Skeletal muscle tissue (tissue), 4 donors: ENCODE data around the gene NIM1K. TPM values are rescaled to one million over a fixed set of nuclear protein-coding genes. Genes with fewer than 3 reads are reported as not detected.
A peak's percentile ranks its signal among the peaks of the same experiment; 100 is the strongest.
"Not testable (repeated sequence)": the region's sequence is repeated elsewhere in the genome, so short reads cannot be mapped to it uniquely, and the experiment has no call there.

Source experiments
- H3K27ac ChIP-seq: one replicate; pipeline ENCODE4 v1.7.0; 2013; ENCODE audit warnings: mild to moderate bottlenecking, low read depth, low read length, inconsistent platforms
- H3K27me3 ChIP-seq, 3 donors: one replicate each; pipeline ENCODE4 v1.7.0; 2013; ENCODE audit warnings: low read length in 3 of 3; ENCODE audit not compliant: control insufficient read depth in 3 of 3, insufficient read depth in 3 of 3
- H3K36me3 ChIP-seq, 3 donors: one replicate each; pipeline ENCODE4 v1.7.0; 2013; ENCODE audit warnings: low read length in 3 of 3; ENCODE audit not compliant: control insufficient read depth in 3 of 3, insufficient read depth in 3 of 3
- H3K4me1 ChIP-seq, 3 donors: one replicate each; pipeline ENCODE4 v1.7.0; 2013; ENCODE audit warnings: low read length in 3 of 3, mild to moderate bottlenecking in 3 of 3; ENCODE audit not compliant: control insufficient read depth in 3 of 3, insufficient read depth in 3 of 3
- H3K4me3 ChIP-seq, 3 donors: one replicate each; pipeline ENCODE4 v1.7.0; 2013; ENCODE audit warnings: low read length in 3 of 3
- H3K9ac ChIP-seq, 3 donors: one replicate each; pipeline ENCODE4 v1.7.0; 2013; ENCODE audit warnings: low read length in 3 of 3, mild to moderate bottlenecking in 3 of 3, moderate library complexity in 2 of 3, low read depth in 1 of 3
- H3K9me3 ChIP-seq, 3 donors: one replicate each; pipeline ENCODE4 v1.7.0; 2013; ENCODE audit warnings: low read length in 3 of 3; ENCODE audit not compliant: control insufficient read depth in 3 of 3
- total RNA-seq: library from RNA; depleted of rRNA; stranded (reverse); fragments of >200 nt; gene quantifications from one replicate; pipeline ENCODE4 v1.2.3, GENCODE V29; 2014
- donor health status: Osteomylitis.

The NIM1K gene
- total RNA-seq, 1 donor from 2014 or later, result 0.52 TPM

DNA sequence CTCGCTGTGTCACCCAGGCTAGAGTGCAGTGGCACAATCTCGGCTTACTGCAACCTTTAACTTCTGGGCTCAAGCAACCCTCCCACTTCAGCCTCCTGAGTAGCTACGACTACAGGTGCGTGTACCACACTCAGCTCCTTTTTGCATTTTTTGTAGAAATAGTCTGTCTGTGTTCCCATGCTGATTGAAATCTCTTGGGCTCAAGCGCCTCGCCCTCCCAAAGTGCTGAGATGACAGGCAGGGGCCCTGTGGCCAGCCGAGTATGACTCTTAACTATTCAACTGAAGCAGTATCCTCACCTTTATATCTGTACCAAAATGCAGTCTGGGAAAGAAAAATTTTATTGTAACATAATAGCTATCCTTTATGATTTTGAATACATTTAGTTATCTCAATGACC is 12.2 kb upstream of the NIM1K start:
- no peaks in the 10 kb centered on the region for H3K9me3 ChIP-seq
- peaks cover 4 to 15% (median 6%) of the 10 kb centered on the region in 3 donors for H3K36me3 ChIP-seq

DNA sequence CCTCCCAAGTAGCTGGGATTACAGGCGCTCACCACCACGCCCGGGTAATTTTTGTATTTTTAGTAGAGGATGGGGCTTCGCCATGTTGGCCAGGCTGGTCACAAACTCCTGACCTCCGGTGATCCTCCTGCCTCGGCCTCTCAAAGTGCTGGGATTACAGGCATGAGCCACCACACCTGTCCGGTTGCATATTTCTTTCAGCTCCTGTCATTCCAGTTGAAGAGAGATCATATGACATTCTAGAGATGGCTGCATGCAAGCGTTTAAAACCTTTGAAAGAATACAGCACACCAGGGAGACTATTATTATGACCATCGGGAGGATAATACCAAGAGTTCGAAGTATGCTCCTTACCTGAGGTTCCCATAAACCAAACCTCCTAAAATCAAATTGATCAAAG is 9.6 kb upstream of the NIM1K start:
- Histone ChIP-seq H3K36me3 (peaks cover 0 to 3% (median 0%) of the 10 kb centered on the region in 3 donors), H3K9ac (no peak overlapping the region), H3K4me3 (no peak overlapping the region), H3K27ac (no peak overlapping the region), H3K9me3 (no peaks in the 10 kb centered on the region), H3K4me1 (no peaks in the 10 kb centered on the region), H3K27me3 (no peaks in the 10 kb centered on the region)

More for the DNA sequence above, 12.2 kb upstream of the NIM1K start:
- no peaks in the 10 kb centered on the region for H3K4me1 ChIP-seq
- H3K27ac ChIP-seq, result no peak overlapping the region
- no peak overlapping the region for H3K4me3 ChIP-seq
- no peaks in the 10 kb centered on the region for H3K27me3 ChIP-seq
- H3K9ac ChIP-seq, result no peak overlapping the region

DNA sequence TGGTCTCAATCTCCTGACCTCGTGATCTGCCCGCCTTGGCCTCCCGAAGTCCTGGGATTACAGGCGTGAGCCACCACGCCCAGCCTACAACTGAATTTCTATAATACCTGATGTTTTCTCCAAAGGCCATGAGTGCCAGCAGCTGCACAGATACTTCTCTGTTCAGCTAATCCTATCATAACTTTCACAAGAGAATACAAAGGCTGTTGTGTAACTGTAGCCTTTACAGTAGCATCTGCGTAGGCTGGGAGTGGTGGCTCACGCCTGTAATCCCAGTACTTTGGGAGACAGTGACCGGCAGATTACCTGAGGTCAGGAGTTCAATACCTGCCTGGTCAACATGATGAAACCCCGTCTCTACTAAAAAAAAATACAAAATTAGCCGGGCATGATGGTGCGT is 8.9 kb upstream of the NIM1K start:
- H3K36me3 ChIP-seq, H3K27ac ChIP-seq, H3K27me3 ChIP-seq, H3K4me1 ChIP-seq, H3K9me3 ChIP-seq, H3K4me3 ChIP-seq, H3K9ac ChIP-seq: not testable (repeated sequence)

DNA sequence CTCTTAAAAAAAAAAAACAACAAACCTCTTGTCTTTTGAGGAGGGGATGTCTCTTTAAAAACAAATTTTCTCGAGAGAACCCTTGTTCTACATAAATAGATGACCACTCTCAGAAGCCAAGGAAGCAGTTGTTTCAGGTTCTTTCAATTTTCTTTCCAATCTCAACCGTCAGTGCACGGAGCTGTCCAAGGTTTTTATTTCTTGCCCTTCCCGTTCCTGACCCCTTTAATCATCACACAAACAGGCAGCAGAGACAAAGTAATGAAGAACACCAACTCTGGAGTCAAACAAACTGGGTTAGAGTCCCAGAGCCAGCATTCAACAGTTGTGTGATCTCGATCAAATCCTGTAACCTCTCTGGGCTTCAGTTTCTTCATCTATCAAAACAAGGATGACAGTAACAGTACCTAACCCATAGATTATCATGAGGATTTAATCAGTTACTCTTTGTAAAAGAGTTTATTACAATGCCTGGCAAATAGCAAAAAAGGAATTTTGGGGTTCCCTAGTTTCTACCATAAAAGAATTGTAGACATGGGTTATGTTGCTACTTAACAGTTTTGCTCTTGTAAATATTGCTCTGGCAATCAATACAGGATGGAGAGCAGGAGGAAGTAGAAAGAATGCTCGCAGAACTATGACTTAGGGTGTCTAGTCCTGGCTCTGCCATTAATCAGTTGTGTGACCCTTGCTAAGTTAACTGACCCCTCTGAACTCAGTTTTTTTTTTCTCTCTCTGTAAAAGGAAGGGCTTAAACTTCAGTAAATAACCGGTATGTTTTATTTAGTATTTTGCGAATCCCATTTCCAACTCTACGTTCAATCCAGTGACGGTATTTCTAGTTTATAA is 1.0 kb upstream of the NIM1K start:
- Histone ChIP-seq H3K27ac (no peak overlapping the region), H3K4me1 (peaks cover 14 to 15% (median 14%) of the 10 kb centered on the region in 3 donors), H3K27me3 (no peaks in the 10 kb centered on the region), H3K36me3 (no peaks in the 10 kb centered on the region), H3K9ac (peak overlapping the region in 2 of 3 donors; percentile 62 to 87), H3K9me3 (no peaks in the 10 kb centered on the region), H3K4me3 (peak overlapping the region in 2 of 3 donors; percentile 75 to 88)

DNA sequence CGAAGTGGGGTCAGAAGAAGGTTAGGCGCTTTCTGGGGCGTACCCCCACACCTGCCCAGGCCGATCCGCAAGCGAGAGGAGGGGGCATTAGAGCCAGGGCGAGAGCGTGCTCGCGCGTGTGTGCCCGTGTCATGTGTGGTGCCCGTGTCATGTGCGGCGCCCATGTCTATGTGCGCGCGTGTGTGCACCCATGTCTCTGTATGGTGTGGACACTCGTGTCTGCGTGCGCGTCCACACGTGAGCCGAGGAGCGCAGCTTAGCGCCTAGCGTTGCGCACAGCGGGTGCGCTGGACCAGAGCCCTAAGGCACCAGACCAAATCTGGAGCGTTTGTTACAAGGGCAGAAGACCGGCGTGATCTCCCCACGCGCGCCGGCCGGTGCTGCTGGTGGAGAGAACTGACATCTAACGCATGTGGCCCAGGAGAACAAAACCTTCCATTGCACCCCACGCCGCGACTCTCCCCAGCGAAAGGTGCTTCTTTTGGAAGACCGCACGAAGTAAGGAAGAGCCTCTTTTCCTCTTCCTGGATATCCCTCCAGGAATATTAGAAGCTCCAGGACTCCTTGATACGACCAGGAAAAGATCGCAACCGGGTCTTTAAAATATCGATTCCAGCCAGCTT is 644 bp downstream of the NIM1K start:
- Histone ChIP-seq H3K4me3 (peak overlapping the region; percentile 75 to 93 (median 88)), H3K9me3 (no peaks in the 10 kb centered on the region), H3K36me3 (no peaks in the 10 kb centered on the region), H3K27me3 (no peaks in the 10 kb centered on the region), H3K9ac (peak overlapping the region; percentile 57 to 87 (median 62)), H3K27ac (no peak overlapping the region), H3K4me1 (peaks cover 14 to 15% (median 14%) of the 10 kb centered on the region in 3 donors)

DNA sequence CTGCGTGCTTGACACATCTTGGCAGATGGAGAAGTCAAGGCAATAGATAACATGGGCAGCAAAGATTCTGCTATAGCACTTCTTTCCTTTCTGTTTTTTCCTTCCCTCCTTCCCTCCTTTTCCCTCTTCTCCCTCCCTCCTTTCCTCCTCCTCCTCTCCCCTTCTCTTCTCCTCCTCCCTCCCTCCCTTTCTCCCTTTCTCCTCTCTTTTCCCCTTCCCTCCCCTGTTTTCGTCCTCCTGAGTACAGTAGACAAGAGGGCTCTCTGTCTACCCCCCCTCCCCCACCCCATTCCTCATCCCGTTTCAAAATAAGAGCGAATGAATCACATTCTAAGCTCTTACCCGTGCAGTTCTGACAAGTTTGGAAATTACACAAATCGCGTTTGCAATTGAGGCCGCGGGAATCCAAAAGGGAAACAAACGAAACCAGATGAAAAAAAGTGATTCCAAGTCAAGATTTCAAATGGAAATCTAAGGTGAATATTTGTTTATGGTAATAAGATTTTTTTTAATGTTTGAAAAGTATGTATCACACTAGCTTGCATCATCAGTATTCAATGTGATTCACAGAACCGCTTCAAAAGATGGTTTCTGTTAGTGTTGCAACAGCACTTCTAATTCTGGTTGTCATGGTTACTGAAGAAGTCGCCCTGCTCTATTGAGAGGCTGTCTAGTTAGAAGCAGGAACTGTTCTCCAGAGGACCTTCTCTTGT is 1.3 kb downstream of the NIM1K start:
- Histone ChIP-seq H3K9me3 (no peaks in the 10 kb centered on the region), H3K4me1 (peaks cover 14 to 15% (median 14%) of the 10 kb centered on the region in 3 donors), H3K27me3 (no peaks in the 10 kb centered on the region), H3K27ac (no peak overlapping the region), H3K36me3 (no peaks in the 10 kb centered on the region), H3K4me3 (peak overlapping the region; percentile 75 to 93 (median 88)), H3K9ac (peak overlapping the region in 2 of 3 donors; percentile 57 to 87)

DNA sequence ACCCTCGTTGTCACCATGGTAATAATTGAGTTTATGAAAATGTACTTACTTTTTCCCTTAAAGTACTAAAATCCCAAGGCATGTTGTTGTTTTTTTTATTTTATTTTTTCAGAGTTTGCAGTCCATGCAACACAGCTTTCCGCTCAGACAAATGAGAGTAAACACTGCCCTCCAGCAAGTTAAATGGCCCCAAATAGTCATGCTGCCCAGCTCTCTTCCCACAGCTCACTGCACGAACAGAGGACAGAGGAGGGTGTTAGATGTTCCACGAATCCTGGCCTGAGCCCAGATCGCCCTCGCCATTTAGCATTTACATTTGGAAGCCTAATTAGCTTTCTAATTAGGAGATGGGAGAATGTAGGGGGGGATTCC is 1.9 kb downstream of the NIM1K start:
- Histone ChIP-seq H3K27ac (no peak overlapping the region), H3K9ac (no peak overlapping the region), H3K9me3 (no peaks in the 10 kb centered on the region), H3K4me3 (no peak overlapping the region), H3K36me3 (no peaks in the 10 kb centered on the region), H3K27me3 (no peaks in the 10 kb centered on the region), H3K4me1 (peaks cover 14 to 15% (median 14%) of the 10 kb centered on the region in 3 donors)

DNA sequence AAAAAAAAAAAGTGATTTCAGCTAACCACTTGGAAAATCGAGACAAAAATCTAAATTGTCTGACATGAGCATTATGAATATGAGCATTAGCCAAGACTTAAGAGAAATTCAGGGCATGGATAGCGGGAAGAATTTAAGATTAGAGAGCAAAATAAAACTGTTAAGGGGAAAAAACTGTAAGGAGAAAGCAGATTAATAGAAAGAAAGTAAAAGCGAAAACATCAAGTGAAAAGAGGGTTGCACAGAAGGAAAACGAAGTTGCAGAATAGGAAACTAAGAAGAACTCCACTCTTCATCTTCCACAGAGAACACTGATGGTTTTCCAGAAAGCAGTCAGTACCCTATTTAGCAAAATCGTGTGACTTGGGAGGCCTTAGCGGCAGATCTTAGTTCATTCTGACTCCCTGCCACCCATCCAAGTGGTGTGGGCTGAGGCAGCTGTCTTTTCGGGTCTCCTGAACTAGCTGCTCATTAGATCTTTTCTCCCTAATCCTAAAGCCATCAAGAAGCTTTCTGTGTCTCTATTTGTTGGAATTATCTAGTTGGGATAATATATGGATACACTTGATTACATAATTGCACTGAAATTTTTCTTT is 3.7 kb downstream of the NIM1K start:
- no peak overlapping the region for H3K9ac ChIP-seq
- H3K4me3 ChIP-seq, result no peak overlapping the region
- no peaks in the 10 kb centered on the region for H3K36me3 ChIP-seq
- peaks cover 14 to 15% (median 14%) of the 10 kb centered on the region in 3 donors for H3K4me1 ChIP-seq
- H3K27me3 ChIP-seq, result no peaks in the 10 kb centered on the region
- H3K9me3 ChIP-seq, result no peaks in the 10 kb centered on the region
- H3K27ac ChIP-seq, result no peak overlapping the region

DNA sequence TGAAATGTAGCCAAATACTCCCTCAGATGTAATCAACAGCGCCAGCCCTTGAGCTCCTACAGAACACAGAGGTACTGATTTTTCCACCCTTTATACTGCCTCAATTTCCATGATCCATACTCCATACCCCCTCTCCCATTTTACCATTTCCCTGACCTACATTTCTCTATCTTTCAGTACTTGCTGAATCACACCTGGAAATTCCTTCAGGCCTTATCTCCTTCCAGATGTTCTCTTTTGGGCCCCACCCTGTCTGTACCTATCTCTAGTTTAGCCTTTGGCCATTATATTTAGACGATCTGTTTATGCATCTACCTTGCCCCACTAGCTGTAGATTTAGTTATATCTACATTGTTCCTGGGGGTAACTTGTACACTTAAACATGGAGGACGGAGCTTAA is 5.5 kb downstream of the NIM1K start:
- Histone ChIP-seq H3K36me3 (no peaks in the 10 kb centered on the region), H3K27me3 (no peaks in the 10 kb centered on the region), H3K9ac (no peak overlapping the region), H3K9me3 (no peaks in the 10 kb centered on the region), H3K27ac (no peak overlapping the region), H3K4me1 (peaks cover 4 to 8% (median 5%) of the 10 kb centered on the region in 3 donors), H3K4me3 (no peak overlapping the region)
